ENCODE results near the gene CHKA. TPM values are rescaled to one million over a fixed set of nuclear protein-coding genes. Genes with fewer than 3 reads are reported as not detected.

CHKA gene
- total RNA-seq, 1 donor from 2014 or later: 20.8 TPM

DNA sequence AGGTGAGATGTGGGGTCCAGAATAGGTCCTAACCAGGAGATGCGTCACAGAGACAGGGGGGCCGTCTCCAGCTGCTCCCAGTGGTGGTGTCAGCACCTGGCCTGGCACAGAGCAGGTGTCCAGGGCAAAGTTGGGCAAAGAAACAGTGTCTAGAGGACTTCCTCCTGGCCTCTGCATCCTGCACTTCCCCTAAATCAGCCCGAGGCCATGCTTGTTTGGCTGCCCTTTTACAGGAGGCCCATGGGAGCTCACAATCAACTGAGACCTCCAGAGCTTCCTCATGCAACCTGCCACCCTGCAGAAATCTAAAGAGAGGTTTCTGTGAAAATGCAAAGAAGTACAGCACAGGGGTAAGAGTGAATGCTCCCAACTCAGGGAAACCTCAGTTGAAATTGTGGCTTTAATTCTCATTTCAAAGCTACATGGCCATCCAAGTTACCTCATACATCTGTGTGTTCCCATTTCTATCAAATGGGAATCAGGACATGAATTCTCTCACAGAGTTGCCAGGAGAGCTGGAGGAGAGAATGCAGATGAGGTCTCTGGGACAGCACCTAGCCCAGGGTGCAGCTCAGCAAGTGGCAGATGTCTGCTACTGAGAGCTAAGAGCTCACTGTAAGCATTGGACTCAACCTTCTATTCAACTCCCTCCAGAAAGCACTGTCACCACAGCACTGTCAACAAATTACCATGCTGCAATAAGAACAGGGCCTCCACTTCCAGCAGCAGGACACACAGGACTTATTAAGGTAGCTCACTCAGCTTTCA lies 49.7 kb downstream of the CHKA start:
- DNase-seq: no peak

- DNase-seq: no peak
These were observed 53.2 kb downstream of the CHKA start for GRCh38 chr11:68067991-68068390.

- no peak for DNase-seq
These were observed 54.4 kb downstream of the CHKA start for GRCh38 chr11:68066742-68067141.

GRCh38 chr11:68065841-68066240 lies 55.3 kb downstream of the CHKA start:
- DNase-seq: no peak

- no peak for DNase-seq
These were observed 56.3 kb downstream of the CHKA start for GRCh38 chr11:68064926-68065325.

- no peak for DNase-seq
These were observed 59.7 kb downstream of the CHKA start for GRCh38 chr11:68061508-68061907.

DNA sequence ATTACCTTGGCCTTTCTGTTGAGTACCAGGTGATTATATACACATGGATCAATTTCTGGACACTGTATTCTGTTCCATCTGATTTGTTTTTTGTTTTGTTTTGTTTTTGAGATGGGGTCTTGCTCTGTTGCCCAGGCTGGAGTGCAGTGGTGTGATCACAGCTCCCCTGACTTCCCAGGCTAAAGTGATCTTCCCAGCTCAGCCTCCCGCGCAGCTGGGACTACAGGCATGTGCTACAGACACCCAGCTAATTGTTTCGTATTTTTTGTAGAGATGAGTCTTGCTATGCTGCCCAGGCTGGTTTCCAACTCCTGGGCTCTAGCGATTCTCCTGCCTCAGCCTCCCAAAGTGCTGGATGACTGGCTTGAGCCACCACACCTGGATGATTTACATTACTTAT lies 63.4 kb downstream of the CHKA start:
- DNase-seq: no peak

- DNase-seq: no peak
These were observed 64.6 kb downstream of the CHKA start for GRCh38 chr11:68056317-68057285.

GRCh38 chr11:68053981-68054812 lies 67.0 kb downstream of the CHKA start:
- no peak for DNase-seq

DNA sequence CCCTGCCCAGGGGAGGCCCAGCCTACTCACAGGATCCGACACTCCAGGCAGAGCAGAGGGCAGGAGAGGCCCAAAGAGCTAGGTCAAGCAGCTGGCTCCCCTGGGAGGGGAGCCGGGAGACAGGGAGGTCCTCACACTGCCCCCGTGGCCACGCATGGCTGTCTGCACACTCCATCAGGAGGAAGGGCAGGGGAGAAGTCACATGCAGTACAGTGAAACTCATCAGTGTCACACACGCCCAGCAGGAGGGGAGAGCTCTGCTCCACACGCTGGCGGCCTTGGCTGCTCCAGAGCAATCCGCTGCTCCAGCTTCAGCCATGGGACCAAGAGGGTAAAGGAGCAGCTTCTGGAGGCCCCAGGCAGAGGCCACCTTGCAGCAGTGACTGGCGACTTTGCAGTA lies 68.1 kb downstream of the CHKA start:
- no peak for DNase-seq

DNA sequence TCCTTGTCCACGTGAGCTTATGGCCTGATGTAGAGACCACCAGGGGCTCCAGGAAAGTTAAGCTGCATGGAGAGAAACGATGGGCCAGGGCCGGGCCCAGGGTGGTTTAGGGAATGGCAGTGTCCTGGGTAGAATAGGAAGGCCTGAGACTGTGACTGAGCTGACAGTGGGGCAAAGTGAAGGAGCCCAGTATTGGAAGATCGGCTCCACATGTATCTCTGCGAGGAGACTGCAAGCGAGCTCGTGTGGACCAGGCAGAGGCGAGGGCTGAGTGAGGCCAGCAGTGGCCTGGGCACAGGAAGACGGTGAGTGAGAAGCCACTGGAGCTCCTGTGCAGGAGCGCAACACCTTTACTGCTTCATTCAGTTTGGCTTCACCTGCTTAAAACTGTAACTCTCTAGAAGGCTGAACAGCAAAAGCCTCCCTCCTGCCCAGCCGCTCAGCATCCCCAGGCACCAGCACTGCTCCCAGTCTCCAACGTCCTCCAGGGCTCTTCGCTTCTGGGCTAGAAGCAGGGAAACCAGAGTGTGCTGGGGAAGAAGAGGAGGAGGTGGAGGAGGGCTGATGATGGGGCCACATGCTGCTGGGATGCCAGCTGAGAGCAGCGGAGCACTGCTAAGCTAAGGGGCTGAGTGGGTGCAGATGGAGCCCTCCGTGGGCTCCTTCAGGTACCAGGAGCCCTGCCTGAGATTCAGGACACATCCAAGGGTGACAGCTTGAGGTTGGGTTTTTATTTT lies 68.9 kb downstream of the CHKA start:
- no peak for DNase-seq

GRCh38 chr11:68051191-68052136 lies 69.7 kb downstream of the CHKA start:
- DNase-seq: no peak

- no peak for DNase-seq
These were observed 70.8 kb downstream of the CHKA start for GRCh38 chr11:68050371-68050841.

- no peak for DNase-seq
These were observed 71.4 kb downstream of the CHKA start for GRCh38 chr11:68049509-68050370.

GRCh38 chr11:68048681-68049508 lies 72.3 kb downstream of the CHKA start:
- DNase-seq: no peak

DNA sequence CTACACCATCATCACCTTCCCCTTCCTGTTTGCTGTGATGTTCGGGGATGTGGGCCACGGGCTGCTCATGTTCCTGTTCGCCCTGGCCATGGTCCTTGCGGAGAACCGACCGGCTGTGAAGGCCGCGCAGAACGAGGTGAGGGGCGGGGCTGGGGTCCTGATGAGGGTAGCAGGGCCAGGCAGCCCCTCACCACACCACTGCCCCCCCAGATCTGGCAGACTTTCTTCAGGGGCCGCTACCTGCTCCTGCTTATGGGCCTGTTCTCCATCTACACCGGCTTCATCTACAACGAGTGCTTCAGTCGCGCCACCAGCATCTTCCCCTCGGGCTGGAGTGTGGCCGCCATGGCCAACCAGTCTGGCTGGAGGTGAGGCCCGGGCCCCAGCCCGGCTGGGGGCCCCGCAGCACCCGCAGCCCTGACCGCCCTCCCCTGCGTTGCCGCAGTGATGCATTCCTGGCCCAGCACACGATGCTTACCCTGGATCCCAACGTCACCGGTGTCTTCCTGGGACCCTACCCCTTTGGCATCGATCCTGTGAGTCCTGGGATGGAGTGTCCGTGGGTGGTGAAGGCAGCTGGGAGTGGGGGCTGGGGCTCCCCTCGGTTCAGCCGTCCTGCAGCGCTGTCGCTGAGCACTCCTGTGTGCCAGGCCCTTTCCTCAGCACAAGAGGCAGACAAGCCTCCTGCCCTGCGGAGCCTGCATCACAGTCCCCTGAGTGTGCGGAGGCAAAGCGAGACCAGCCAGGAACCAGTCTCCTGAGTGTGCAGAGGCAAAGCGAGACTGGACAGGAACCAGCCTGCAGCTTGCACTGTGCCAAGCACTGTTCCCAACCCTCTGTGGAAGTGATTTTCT lies 73.5 kb downstream of the CHKA start:
- no peak for DNase-seq

GRCh38 chr11:68044898-68045351 lies 76.3 kb downstream of the CHKA start:
- DNase-seq: no peak
